Fibroblast of skin of left quadriceps (primary cell): ENCODE measurements around the gene PTCRA.
"Not testable (repeated sequence)": the region's sequence is repeated elsewhere in the genome, so short reads cannot be mapped to it uniquely, and the experiment has no call there.

ENCODE experiments used
- DNase-seq, 2 experiments: peaks; one replicate each; pipeline ENCODE4 v3.0.0-alpha.2; 2013; ENCODE audit warnings: low read depth in 2 of 2

PTCRA gene

GRCh38 chr6:42940493-42941045 is 24.7 kb downstream of the PTCRA start:
- DNase-seq: no peak

GRCh38 chr6:42941356-42941755 is 25.5 kb downstream of the PTCRA start:
- not testable (repeated sequence) for DNase-seq

GRCh38 chr6:42942444-42942843 is 26.6 kb downstream of the PTCRA start:
- no peak for DNase-seq

GRCh38 chr6:42947950-42948349 is 32.1 kb downstream of the PTCRA start:
- no peak for DNase-seq

- DNase-seq: no peak
Measured at GRCh38 chr6:42952389-42952788, 36.5 kb downstream of the PTCRA start.

- not testable (repeated sequence) for DNase-seq
Measured at GRCh38 chr6:42954405-42954804, 38.6 kb downstream of the PTCRA start.

- DNase-seq: no peak
Measured at GRCh38 chr6:42958125-42958524, 42.3 kb downstream of the PTCRA start.

- DNase-seq: no peak
Measured at GRCh38 chr6:42959917-42960242, 44.0 kb downstream of the PTCRA start.

GRCh38 chr6:42960243-42961019 is 44.6 kb downstream of the PTCRA start, which contains the start of gene GNMT:
GNMT (plus strand) TSS chr6:42960754; CDS start chr6:42960768, 14 bp downstream.
- DNase-seq: no peak

- DNase-seq: no peak
Measured at GRCh38 chr6:42961020-42961470, 45.2 kb downstream of the PTCRA start.

GRCh38 chr6:42962096-42962495 is 46.2 kb downstream of the PTCRA start:
- DNase-seq: no peak

GRCh38 chr6:42962502-42963178 is 46.8 kb downstream of the PTCRA start:
- DNase-seq: no peak

GRCh38 chr6:42963179-42963854 is 47.5 kb downstream of the PTCRA start:
- no peak for DNase-seq

GRCh38 chr6:42963855-42964605 is 48.2 kb downstream of the PTCRA start:
- DNase-seq: no peak

- no peak for DNase-seq
Measured at GRCh38 chr6:42966571-42966970, 50.7 kb downstream of the PTCRA start.

- no peak for DNase-seq
Measured at GRCh38 chr6:42967228-42967627, 51.4 kb downstream of the PTCRA start.

- no peak for DNase-seq
Measured at GRCh38 chr6:42968126-42968701, 52.4 kb downstream of the PTCRA start.

GRCh38 chr6:42968783-42969182 is 52.9 kb downstream of the PTCRA start:
- no peak for DNase-seq

GRCh38 chr6:42969431-42969830 is 53.6 kb downstream of the PTCRA start:
- DNase-seq: no peak

- DNase-seq: no peak
Measured at GRCh38 chr6:42969934-42970333, 54.1 kb downstream of the PTCRA start.

GRCh38 chr6:42970871-42971612 is 55.2 kb downstream of the PTCRA start:
- DNase-seq: no peak
